Nephron (organoid): Measurements from ENCODE around the gene OSBPL1A.

Experiments used
- H3K27ac Mint-ChIP-seq, 3 experiments: 2 replicates each; pipeline ENCODE4 v1.8.0; 2020; ENCODE audit warnings: mixed read lengths in 3 of 3, mild to moderate bottlenecking in 2 of 3, moderate library complexity in 1 of 3
- H3K27me3 Mint-ChIP-seq: 2 replicates; pipeline ENCODE4 v1.8.0; 2021; ENCODE audit warnings: low read depth, mild to moderate bottlenecking, moderate library complexity, mixed read lengths
- H3K36me3 Mint-ChIP-seq: 2 replicates; pipeline ENCODE4 v1.8.0; 2020; ENCODE audit warnings: low read depth, mixed read lengths
- H3K4me1 Mint-ChIP-seq: 2 replicates; pipeline ENCODE4 v1.8.0; 2020; ENCODE audit warnings: mixed read lengths
- H3K4me3 Mint-ChIP-seq, 3 experiments: 2 replicates each; pipeline ENCODE4 v1.8.0; 2020; ENCODE audit warnings: mild to moderate bottlenecking in 3 of 3, mixed read lengths in 3 of 3, moderate library complexity in 2 of 3
- H3K9me3 Mint-ChIP-seq: 2 replicates; pipeline ENCODE4 v1.8.0; 2020; ENCODE audit warnings: mixed read lengths
- TF ChIP-seq, protein P1 (sequence below), 3 experiments: fragments of 200-600 bp; sonication (generic); IDR thresholded peaks; one replicate each; pipeline ENCODE4 v1.5.0; 2021; ENCODE audit warnings: antibody characterized with exemption in 3 of 3; ENCODE audit not compliant: unreplicated experiment in 3 of 3

OSBPL1A gene

DNA sequence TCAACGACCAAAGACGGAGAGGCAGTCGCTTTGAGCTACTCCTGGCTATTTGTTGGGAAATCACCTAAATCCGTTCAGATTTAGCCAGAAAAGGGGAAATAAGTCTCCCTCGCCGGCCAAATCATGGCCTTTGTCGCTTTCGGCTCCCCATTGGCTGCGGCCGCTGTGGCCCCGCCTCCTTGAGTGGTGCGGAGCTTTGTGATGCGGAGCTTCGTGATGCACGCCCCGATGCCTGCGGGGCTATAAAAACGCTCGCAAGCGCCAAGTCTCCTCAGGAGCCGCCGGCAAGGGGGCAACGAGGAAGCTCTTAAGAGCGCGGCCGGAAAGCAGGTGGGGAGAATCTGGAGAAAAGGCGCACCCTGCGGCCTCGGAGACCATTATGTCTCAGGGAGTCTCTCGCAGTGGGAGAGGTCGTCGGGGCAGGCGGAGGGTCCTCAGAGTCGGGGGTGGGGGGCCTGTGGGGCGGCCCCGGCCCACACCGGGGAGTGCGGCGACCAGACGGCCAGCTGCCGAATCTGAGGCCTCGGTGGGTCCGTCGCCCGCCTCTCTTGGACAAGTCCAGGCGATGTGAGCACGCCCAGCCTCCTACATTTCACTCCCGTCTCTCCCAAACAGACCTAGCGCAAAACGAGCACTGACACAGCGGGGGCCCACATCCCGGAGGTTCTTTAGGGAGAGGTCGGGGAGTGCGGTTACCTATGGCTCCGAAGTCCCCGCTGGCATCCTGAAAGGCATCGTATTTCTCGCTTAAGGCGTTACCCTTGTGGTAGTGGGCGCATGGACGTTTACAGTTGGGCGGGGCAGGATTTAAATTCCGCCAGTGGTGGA lies 258.6 kb downstream of the OSBPL1A start, which contains the start of gene CABYR:
CABYR (plus strand) TSS at position 274 of the 828 bp plus-strand sequence. CDS start 4,053 bp downstream, outside the sequence.
- H3K4me1 Mint-ChIP-seq, result no peaks in the 10 kb centered on the region
- H3K36me3 Mint-ChIP-seq, result peaks cover 6% of the 10 kb centered on the region
- no peaks in the 10 kb centered on the region for H3K27me3 Mint-ChIP-seq
- H3K4me3 Mint-ChIP-seq, result peak within 1 kb of the TSS; percentile 89 to 95 (median 90)
- H3K9me3 Mint-ChIP-seq, result peaks cover 3% of the 10 kb centered on the region
- TF ChIP-seq, protein P1, sequence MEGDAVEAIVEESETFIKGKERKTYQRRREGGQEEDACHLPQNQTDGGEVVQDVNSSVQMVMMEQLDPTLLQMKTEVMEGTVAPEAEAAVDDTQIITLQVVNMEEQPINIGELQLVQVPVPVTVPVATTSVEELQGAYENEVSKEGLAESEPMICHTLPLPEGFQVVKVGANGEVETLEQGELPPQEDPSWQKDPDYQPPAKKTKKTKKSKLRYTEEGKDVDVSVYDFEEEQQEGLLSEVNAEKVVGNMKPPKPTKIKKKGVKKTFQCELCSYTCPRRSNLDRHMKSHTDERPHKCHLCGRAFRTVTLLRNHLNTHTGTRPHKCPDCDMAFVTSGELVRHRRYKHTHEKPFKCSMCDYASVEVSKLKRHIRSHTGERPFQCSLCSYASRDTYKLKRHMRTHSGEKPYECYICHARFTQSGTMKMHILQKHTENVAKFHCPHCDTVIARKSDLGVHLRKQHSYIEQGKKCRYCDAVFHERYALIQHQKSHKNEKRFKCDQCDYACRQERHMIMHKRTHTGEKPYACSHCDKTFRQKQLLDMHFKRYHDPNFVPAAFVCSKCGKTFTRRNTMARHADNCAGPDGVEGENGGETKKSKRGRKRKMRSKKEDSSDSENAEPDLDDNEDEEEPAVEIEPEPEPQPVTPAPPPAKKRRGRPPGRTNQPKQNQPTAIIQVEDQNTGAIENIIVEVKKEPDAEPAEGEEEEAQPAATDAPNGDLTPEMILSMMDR (IDR thresholded peaks at IDR 0.05; ENCODE audit: unreplicated experiment in 3 of 3), result no peak
- H3K27ac Mint-ChIP-seq, result peak within 1 kb of the TSS; percentile 54 to 76 (median 70)

DNA sequence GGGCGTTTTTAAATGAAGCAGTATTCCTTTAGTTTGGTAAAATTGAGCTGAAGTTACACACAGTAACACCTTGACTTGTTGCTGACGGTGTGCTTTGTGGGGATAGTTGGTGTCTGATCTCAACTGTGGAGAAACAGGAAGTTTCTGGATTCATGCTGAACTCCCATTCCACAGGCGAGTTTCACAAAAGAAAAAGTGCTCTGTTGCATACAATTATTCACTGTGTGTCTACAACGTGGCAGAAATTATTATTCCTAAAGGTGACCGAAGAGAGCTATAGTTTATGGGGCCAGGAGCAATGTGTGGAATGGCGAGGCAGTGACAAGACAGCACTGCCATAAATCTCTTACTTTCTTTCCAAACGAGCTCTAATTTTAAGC lies 259.2 kb downstream of the OSBPL1A start:
- peaks cover 3% of the 10 kb centered on the region for H3K9me3 Mint-ChIP-seq
- H3K27ac Mint-ChIP-seq, result peak overlapping the region; percentile 54 to 76 (median 70)
- peaks cover 4% of the 10 kb centered on the region for H3K36me3 Mint-ChIP-seq
- no peaks in the 10 kb centered on the region for H3K27me3 Mint-ChIP-seq
- TF ChIP-seq, protein P1 (IDR thresholded peaks at IDR 0.05; ENCODE audit: unreplicated experiment in 3 of 3), result no peak
- H3K4me3 Mint-ChIP-seq, result peak overlapping the region; percentile 89 to 95 (median 90)
- no peaks in the 10 kb centered on the region for H3K4me1 Mint-ChIP-seq

DNA sequence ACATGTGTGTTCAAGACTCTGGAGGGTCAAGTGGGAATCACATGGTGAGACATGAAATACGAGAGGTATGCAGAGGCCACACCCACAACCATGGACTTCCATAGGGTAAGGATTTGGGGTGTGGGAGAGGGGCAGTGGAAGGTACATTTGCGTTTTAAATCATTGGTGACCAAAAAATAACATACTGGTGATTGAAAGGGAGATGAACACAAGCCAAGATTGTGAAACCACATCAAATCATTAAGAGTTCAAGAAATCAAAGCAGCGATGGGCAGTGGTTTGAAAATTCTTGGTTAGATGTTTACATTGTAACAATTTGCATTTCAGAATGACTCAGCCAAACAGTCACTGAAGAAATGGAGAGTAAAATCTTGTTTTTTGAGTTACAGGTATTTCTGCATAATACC lies 260.7 kb downstream of the OSBPL1A start:
- Mint-ChIP-seq H3K4me3 (peak overlapping the region; percentile 47 to 89 (median 83)), H3K9me3 (peaks cover 3% of the 10 kb centered on the region), H3K27me3 (no peaks in the 10 kb centered on the region)

DNA sequence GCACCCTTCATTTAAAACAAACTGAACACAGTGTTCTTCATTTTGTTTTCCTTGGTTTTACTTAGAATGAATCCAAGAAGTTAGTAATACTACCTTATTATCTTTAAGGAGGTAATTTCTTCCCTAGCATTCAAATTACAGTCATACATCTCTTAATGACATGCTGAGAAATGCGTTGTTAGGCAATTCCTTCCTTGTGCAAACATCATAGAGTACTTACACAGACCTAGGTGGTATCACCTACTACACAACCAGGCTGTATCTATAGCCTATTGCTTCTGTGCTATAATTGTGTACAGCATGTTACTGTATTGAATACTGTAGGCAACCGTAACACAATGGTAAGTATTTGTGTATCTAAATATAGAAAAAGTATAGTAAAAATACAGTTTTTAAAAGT lies 267.1 kb downstream of the OSBPL1A start:
- Mint-ChIP-seq H3K36me3 (peaks cover 6% of the 10 kb centered on the region), H3K4me3 (no peak overlapping the region), H3K27me3 (no peaks in the 10 kb centered on the region), H3K27ac (no peak overlapping the region), H3K9me3 (no peaks in the 10 kb centered on the region), H3K4me1 (no peaks in the 10 kb centered on the region)
- TF ChIP-seq, protein P1 (IDR thresholded peaks at IDR 0.05; ENCODE audit: unreplicated experiment in 3 of 3), result no peak

More for the DNA sequence above, 260.7 kb downstream of the OSBPL1A start:
- H3K27ac Mint-ChIP-seq, result peak overlapping the region in 1 of 3 experiments; percentile 11
- TF ChIP-seq, protein P1 (IDR thresholded peaks at IDR 0.05; ENCODE audit: unreplicated experiment in 3 of 3), result no peak
- no peaks in the 10 kb centered on the region for H3K4me1 Mint-ChIP-seq
- peaks cover 4% of the 10 kb centered on the region for H3K36me3 Mint-ChIP-seq

DNA sequence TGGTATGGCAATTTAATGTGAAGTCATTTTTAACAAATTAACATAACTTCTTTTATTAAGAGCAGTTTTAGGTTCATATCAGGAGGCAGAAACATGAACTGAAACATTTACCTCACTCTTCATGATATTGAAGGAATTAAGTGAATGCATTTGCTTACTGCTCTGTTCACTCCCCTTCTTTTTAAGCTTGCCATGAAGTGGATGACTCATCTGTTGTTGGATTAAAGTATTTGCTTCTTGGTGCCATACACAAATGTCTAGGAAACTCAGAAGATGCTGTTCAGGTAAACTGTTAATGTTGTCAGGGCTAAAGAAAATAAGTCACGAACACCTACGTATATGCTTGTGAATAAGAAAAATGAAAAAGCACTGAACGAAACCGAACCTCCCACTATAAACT lies 268.9 kb downstream of the OSBPL1A start:
- Mint-ChIP-seq H3K36me3 (peaks cover 9% of the 10 kb centered on the region), H3K27me3 (no peaks in the 10 kb centered on the region), H3K4me1 (no peaks in the 10 kb centered on the region), H3K9me3 (no peaks in the 10 kb centered on the region), H3K27ac (no peak overlapping the region), H3K4me3 (no peak overlapping the region)
- TF ChIP-seq, protein P1 (IDR thresholded peaks at IDR 0.05; ENCODE audit: unreplicated experiment in 3 of 3), result no peak
